Stimulated activated CD4-positive, alpha-beta T cell treated with anti-CD3 and anti-CD28 coated beads, Interleukin-12 subunit alpha, Interleukin-12 subunit beta, amount 100 ng/mL, for 48 hours (primary cell): ENCODE measurements around the gene SNX7.

Experiments
- DNase-seq, 3 donors: peaks; one replicate each; pipeline ENCODE4 v3.0.0-alpha.2; 2020; ENCODE audit warnings: low read depth in 2 of 3, low spot score in 1 of 3

Gene SNX7

DNA sequence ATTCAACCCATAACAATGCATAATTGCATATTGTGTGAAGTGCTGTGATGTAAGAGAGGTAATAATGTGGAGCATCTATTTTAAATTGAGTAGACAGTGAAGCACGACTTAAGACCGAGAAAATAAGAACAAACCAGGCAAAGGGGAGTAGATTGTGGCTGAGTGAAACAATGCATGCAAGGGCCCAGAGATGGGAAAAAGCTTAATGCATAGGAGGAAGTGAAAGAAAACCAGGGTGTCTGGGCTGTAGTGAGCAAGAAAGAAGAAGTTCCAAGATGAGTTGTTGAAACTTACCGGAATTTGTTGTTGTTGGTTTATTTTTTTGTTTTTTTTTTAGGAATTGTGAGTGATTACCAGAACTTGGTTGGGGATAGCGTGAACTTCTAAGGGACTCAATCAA lies 104.7 kb downstream of the SNX7 start:
- no peak for DNase-seq

DNA sequence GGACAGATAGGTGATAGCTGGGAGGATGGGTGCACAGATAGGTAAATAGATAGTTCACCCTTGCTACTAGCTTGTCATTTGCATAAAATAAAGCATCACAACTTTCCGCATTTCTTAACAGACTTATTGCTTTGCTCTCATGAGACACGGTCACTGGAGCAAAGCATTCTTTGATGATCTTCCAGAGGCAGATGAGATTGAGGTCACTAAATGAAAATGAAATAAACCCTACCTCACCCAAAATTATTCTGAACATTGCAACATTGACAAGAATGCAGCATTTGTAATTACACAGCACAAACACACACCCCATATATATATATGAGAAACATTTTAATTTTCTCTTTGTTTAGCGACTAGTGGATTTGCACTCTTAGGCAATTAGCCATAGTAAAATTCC lies 107.6 kb downstream of the SNX7 start:
- no peak for DNase-seq

DNA sequence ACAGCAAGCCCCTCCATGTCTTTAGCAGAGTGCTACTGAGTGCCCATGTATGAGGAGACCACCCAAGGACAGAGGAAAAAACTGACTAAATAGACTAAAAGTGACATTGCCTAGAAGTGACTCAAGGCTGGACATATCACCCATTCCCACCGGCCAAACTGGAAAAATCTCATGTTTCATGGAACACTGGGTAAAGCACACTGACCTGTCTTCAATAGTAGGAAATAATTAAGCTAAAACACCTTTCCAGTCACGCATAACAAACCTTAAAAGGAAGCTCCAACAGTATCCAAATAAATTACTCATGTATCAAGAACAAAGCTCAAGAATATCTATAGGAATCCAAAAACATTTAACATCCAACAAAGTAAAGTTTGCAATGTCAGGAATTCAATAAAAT lies 120.4 kb downstream of the SNX7 start:
- no peak for DNase-seq

DNA sequence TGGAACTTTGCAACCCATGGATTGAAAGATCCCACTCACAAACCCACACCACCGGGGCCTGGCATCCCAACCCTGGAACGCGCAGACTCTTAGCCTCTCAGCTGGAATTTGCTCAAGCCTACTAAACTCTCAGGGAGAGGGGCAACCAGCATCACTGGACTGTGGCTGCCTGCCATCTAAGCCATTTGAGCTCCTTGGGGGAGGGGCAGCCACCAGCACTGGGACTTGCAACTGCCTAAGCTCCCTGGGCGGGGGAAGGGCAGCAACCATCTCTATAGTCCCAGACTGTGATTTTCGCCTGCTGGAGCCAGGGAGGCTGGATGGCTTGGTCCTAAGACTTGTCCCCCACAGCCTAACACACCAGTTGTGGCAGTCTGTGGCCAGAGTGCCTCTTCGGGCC lies 122.3 kb downstream of the SNX7 start:
- DNase-seq: no peak

DNA sequence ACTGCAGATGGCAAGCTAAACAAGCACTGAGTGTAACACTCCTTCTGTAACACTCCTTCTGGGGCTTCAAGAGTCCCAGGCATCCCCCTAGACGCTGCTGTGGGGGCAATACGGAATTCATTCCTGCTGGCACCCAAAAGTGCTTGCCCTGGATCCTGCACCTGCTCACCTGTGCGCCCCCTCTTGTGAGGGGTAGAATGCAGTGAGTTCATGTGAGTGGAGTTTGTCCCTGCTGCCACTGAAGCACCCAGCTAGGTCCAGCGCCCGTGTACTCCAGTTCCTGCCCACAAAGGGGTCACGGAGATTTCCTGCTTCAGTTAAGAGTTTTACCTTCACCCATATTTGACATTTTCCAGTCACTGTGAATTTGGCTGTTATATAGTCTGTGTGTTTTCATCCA lies 130.0 kb downstream of the SNX7 start:
- no peak for DNase-seq

DNA sequence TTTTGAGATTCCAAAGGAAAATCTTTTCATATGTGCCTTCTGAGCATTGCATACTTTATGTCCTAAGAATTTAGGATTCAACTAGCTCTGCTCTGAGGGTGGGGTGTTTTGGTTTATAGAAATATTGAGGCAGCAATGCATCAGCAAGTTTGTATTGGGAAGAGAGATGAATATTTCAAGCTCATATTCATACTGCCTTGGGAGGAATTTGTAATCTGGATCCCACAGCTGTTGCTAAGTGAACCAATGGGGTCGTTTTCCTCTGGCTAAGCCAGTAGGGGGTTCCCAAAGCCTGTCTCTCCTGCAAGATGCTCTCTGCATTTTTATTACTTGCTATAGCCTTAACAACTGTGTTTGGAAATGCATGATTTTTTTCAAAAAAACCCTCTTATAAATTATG lies 130.6 kb downstream of the SNX7 start:
- DNase-seq: no peak

DNA sequence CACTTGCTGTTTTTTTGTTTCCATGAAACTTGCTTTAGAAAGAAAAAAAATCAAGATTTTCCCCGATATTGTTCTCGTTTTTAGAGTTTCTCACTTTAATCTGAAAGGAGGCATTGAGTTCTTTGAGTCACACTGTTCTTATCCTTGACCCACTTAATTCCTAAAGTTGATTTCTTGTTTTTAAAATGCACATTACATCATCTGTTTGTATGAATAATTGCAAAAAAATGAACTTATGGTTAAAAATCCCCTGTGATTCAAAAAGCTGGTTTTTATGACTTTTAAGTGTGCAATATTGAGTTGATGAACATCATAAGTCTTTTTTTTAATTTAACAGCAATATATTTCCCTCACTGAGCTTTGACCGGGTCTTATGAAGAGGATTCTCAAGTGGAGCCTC lies 131.6 kb downstream of the SNX7 start:
- DNase-seq: no peak

DNA sequence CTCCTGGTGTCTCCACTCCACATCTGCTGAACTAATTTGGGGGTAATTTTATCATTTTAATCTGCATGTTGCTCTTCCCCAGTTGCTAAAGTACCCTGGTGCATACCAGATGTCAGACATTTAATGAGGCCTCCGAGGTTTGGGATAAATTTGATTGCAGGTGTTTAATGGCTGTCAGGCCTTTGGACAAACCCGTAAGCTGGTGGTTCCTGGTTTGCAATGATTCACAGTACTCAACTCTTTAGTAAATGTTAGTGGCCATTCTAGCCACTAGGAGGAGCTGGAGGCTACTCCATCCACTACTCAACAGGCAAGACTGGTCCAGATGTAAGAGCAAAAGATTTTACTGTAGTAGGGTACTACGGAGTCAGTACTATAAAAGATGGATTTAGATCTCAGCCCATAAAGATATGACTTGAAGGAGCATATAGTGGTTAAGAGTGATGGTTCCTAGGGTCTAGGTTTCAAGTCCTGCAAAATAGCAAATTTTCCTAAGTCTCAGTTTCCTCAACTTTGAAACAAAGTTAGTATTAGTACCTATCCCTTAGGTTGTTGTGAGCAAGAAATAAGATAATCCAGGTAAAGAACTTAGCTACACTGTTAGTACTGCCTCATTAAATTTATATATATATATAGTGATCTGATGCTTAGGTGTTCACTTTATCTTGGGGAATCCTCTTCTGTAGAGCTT lies 132.8 kb downstream of the SNX7 start:
- DNase-seq: peak; percentile 16 to 38 (median 22)

DNA sequence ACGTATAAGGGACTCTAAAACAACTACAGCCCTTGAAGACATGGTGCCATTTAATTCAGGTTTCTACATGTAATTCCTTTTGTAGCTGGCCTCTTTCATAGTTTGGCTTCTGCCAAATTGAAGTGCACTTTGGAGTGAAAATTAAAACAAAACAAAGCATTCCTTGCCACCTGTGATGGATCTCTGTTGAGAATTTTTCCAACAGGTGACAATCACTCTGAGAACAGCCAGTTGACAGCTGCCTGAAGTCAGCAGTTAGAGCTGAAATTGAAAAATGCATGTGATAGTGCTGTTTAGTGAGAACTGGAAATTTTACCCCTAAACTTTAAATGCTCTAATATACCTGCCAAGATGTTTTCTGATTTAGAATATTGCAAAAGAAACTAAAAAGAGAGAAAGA lies 134.5 kb downstream of the SNX7 start:
- no peak for DNase-seq

DNA sequence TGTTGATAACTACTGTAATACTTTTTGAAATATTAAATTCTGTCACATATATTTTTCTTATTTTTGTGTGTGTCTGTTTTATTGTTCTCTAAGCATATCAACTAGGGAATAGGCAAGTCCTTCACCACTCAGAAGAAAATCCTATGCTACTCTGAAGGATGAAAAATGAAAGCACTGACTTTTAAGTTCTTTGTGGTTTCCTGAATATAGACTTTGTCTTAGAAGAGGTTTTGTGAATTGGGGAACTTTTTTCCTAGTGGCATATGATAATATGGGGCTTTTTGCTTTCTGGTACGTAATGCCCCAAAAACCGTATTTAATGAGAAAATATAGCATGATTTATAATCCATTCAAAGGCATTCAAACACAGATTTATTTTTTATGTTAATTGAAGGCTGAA lies 136.0 kb downstream of the SNX7 start:
- no peak for DNase-seq
